ENCODE data around the gene KCNAB1.

DNA sequence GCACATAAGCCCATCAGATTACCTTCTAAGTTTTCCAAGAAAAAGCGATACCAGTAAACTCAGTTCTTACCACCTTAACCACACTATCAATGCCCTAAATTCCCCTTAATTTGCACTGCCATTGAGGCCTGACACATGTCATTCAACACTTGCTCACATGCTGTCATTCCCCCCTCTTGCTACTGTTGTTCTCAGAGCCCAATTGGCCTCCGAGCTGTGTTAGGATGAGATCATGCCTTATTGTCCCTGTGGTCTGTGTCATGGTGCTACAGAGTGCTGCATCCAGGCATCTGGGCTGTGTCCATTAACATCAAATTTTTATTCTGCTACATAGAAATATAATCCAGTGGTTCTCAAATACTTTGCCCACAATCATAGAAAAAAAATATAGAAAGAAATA lies 221.0 kb downstream of the KCNAB1 start:
- TF ChIP-seq CTCF (IDR thresholded peaks at IDR 0.05; ENCODE audit: low read length) (no peak), EZH2 (optimal IDR thresholded peaks at IDR 0.05; ENCODE audit: low read depth, low read length) (no peak), EZH2phosphoT487 (IDR thresholded peaks at IDR 0.05; ENCODE audit: low read length) (no peak)
